A673 (cell line): ENCODE results near the gene ERGIC1.

Experiments
- CTCF ChIP-seq: fragments of 300-800, 200-600 bp; sonication (generic); conservative IDR thresholded peaks from 2 replicates; pipeline ENCODE4 v1.5.1; 2017; ENCODE audit warnings: low read depth, mild to moderate bottlenecking, antibody characterized with exemption, low read length, moderate library complexity, mixed read lengths
- EZH2 ChIP-seq: fragments of 200-600 bp; sonication (generic); IDR thresholded peaks from 2 replicates; pipeline ENCODE4 v1.6.1; 2017; ENCODE audit warnings: borderline replicate concordance, low read depth, mild to moderate bottlenecking, mixed read lengths, antibody characterized with exemption, low read length; ENCODE audit not compliant: poor library complexity, severe bottlenecking

- TF ChIP-seq EZH2 (no peak), CTCF (no peak)
Measured at GRCh38 chr5:172796306-172796705, 37.7 kb upstream of the ERGIC1 start.
